Hepatocyte (in vitro differentiated cells): ENCODE results near the gene KIAA1549.

Experiments
- CTCF ChIP-seq: fragments of 200-600 bp; sonication (generic); IDR thresholded peaks from 2 replicates; pipeline ENCODE4 v1.5.1; 2016; ENCODE audit warnings: antibody characterized with exemption, mild to moderate bottlenecking; ENCODE audit not compliant: poor library complexity
- EZH2 ChIP-seq: fragments of 200-600 bp; sonication (generic); IDR thresholded peaks from 2 replicates; pipeline ENCODE4 v1.6.1; 2016; ENCODE audit warnings: antibody characterized with exemption, mild to moderate bottlenecking, borderline replicate concordance

- TF ChIP-seq CTCF (no peak), EZH2 (no peak)
Measured at GRCh38 chr7:138819625-138820024, 161.6 kb downstream of the KIAA1549 start.
